Measurements from ENCODE around the gene ARHGAP33.

DNA sequence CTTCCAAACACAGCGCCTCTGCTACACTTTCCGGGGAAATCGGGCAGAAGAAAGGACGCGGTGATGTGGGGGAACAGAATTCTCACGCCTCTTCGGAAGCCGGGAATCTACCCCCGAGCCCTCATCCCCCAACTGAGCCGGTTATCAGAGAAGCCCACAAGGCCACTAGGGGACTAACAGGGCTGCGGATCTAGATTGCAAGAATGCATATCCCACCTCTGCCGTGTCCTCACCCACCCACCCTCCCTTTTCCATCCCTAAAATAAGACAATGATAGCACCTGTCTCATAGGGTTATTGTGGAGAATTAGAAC, 34.2 kb upstream of the ARHGAP33 start:
- TF ChIP-seq EZH2 (IDR thresholded peaks at IDR 0.05; ENCODE audit: low read depth, unreplicated experiment) (no peak), CTCF (conservative IDR thresholded peaks at IDR 0.05; ENCODE audit: low read depth in 2 of 2) (peak in 1 of 2 experiments; percentile 52; a peak in 3 of 4 replicates), NANOG (IDR thresholded peaks at IDR 0.05; ENCODE audit: borderline replicate concordance) (no peak), REST (IDR thresholded peaks at IDR 0.05; ENCODE audit: unreplicated experiment) (no peak)

Measured in GM23338 (cell line).